Measurements from ENCODE around the gene CEMP1.

The CEMP1 gene

GRCh38 chr16:2531696-2532493 is 687 bp upstream of the CEMP1 start:
- TF ChIP-seq, protein P1, sequence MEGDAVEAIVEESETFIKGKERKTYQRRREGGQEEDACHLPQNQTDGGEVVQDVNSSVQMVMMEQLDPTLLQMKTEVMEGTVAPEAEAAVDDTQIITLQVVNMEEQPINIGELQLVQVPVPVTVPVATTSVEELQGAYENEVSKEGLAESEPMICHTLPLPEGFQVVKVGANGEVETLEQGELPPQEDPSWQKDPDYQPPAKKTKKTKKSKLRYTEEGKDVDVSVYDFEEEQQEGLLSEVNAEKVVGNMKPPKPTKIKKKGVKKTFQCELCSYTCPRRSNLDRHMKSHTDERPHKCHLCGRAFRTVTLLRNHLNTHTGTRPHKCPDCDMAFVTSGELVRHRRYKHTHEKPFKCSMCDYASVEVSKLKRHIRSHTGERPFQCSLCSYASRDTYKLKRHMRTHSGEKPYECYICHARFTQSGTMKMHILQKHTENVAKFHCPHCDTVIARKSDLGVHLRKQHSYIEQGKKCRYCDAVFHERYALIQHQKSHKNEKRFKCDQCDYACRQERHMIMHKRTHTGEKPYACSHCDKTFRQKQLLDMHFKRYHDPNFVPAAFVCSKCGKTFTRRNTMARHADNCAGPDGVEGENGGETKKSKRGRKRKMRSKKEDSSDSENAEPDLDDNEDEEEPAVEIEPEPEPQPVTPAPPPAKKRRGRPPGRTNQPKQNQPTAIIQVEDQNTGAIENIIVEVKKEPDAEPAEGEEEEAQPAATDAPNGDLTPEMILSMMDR (conservative IDR thresholded peaks at IDR 0.05), result no peak

GRCh38 chr16:2530629-2531318 is 434 bp downstream of the CEMP1 start:
- peak overlapping the region; percentile 83 for H3K27ac ChIP-seq
- TF ChIP-seq, protein P1 (conservative IDR thresholded peaks at IDR 0.05), result no peak

More at GRCh38 chr16:2531696-2532493, 687 bp upstream of the CEMP1 start:
- H3K27ac ChIP-seq, result peak overlapping the region; percentile 83

DNA sequence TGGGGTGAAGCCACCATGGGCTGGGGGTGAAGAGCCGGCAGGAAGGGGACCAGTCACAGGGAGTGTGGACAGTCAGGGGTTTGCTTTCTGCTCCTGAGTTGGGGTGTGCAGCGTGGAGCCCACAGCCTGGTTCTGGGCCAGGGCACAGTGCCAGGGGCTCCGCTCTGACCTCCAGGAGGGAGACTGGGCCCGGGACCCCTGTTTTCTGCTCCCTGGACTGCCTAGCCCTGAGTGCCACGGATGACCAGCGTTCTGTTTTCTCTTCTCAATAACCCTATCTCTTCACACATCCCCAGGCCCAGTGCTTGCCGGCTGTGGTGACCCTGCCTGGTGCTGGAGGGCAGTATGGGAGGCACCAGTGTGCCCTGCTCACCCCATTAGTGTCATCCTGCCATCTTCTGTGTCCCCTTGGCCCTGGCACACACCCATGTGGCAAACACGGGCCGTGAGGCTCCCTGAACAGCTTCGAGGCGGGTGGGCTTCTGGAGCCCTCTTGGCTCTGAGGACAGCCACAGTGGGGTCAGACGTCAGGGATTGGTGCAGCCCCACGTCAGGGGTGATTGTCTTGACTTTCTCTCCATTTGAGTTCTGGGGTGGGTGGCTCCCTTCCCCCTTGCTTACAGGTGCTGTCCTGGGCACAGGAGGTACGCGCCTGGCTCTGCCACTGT is 1.1 kb downstream of the CEMP1 start:
- peak overlapping the region; percentile 83; the same call in 1 of the 2 replicates for H3K27ac ChIP-seq
- TF ChIP-seq, protein P1 (conservative IDR thresholded peaks at IDR 0.05), result no peak

DNA sequence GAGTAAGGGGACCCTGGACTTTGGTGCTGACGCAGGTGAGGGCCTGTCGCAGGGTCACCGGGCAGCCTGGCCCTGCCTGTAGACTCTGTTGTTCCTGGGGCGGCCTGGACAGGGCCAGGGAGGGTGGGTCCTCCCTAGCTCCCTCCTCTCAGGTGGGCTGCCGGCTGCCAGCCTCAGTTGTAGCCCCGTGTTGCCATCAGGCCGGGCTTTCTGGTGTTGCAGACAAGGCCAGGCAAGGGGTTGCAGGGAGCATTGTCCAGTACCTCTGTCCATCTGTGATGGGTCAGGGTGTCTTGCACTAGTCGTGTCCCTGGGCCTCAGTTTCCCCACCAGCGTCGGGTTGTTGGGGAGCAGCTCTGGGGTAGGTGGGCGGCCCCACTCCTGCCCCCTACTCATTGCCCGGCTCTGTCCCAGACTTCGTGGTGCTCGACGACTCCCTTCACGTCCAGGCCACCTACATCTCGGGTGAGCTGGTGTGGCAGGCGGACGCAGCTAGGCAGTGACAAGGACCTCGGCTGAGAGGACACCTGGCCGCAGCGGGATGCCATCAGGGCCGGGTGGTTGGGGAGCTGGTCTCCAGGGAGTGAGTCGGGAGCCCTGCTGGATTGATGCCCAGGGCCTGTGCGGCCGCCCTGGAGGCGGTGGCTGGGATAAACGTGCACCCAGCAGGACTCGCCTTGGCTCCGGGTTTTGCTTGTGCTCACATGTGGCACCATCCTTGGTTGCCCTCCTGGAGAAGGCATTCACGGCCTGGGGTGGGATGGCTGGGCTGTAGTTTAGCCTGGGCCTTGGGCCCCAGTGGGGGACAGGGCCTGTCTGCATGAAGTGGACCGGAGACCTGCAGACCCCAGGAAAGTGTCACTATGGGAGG is 1.9 kb downstream of the CEMP1 start:
- H3K27ac ChIP-seq, result no peak overlapping the region
- TF ChIP-seq, protein P1 (conservative IDR thresholded peaks at IDR 0.05), result no peak

DNA sequence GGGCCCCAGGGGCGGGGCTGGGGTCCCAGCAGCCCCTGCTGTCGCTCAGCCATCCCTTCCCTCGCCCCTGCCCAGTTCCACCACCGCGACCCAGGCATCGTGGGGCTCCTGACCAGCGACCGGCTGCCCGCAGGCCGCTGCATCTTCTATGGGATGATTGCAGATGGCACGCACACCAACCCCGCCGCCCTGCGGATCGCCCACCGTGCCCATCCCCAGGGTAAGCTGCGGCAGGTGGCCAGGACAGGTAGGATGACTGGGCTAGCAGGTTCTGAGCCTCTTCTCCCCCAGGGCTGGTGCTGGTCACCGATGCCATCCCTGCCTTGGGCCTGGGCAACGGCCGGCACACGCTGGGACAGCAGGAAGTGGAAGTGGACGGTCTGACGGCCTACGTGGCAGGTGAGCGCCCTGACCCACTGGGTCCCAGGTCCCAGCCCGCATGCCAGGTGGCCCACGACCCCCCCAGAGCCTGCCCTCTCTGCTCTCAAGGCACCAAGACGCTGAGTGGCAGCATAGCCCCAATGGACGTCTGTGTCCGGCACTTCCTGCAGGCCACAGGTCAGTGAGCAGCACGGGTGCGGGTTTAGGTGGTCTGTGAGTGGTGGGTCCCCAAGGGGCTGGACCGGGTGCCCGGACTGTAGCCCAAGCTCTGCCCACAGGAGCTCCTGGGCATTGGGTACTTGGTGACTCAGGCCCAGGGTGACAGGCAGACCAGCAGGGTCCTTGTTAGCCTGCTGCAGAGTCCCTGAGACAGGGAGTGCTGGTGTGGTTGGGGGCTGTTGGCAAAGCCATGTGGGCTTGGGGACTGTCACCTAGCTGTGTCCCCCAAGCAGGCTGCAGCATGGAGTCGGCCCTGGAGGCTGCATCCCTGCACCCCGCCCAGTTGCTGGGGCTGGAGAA is 2.8 kb downstream of the CEMP1 start:
- no peak overlapping the region for H3K27ac ChIP-seq
- TF ChIP-seq, protein P1 (conservative IDR thresholded peaks at IDR 0.05), result no peak

GRCh38 chr16:2527784-2528100 is 3.5 kb downstream of the CEMP1 start:
- H3K27ac ChIP-seq, result no peak overlapping the region
- TF ChIP-seq, protein P1 (conservative IDR thresholded peaks at IDR 0.05), result no peak
